COLO668 (cell line): Measurements from ENCODE around the gene CNEP1R1.

ENCODE experiments used
- DNase-seq: peaks from one replicate; lab custom pipeline; 2025; ENCODE audit not compliant: unreplicated experiment; lab: John Stamatoyannopoulos, UW

The CNEP1R1 gene

DNA sequence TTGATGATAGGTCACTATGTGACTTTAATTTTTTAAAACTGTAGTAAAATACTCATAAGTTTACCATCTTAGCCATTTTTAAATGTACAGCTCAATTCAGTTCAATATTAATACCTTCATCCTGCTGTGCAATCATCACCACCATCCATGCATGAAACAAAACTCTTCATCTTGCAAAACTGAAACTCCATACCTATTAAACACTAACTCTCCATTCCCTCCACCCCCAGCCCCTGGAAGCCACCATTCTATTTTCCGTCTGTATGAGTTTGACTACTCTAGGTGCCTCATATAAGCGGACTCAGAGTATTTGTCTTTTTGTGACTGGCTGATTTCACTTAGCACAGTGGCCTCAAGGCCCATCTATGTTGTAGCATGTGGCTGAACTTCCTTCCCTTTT, 9.4 kb upstream of the CNEP1R1 start:
- DNase-seq, result no peak

DNA sequence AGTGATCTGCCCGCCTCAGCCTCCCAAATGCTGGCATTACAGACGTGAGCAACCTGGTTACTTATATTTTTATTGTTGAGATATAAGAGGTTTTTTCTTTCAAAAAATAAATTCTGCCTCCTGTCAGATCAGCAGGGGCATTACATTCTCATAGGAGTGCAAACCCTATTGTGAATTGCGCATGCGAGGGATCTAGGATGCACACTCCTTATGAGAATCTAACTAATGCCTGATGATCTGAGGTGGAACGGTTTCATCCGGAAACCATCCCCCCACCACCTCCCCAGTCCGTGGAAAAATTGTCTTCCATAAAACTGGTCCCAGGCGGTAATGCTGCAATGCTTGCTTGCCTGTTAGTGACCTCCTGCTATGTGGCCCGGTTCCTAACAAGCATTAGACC, 7.5 kb upstream of the CNEP1R1 start:
- no peak for DNase-seq

DNA sequence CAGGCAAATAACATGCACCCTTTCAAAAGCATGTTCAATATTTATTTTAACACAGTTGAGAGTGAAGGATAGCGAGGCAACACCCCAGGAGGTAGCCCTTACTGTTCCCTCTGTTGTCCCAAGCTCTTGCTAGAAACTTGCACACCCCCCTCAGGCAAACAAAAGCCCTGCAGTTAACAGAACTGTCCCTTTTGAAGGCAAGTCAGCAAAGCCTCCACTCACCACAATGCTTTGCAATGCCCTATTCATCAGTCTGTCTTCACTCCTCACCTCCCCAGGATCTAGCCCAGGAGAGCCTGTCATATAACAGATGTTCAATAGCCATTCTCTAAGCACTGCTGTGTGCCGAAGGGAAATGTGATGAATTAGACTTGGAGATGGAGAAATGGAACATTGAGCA, 3.5 kb upstream of the CNEP1R1 start:
- no peak for DNase-seq

GRCh38 chr16:50023641-50024040, 1.4 kb upstream of the CNEP1R1 start:
- no peak for DNase-seq

DNA sequence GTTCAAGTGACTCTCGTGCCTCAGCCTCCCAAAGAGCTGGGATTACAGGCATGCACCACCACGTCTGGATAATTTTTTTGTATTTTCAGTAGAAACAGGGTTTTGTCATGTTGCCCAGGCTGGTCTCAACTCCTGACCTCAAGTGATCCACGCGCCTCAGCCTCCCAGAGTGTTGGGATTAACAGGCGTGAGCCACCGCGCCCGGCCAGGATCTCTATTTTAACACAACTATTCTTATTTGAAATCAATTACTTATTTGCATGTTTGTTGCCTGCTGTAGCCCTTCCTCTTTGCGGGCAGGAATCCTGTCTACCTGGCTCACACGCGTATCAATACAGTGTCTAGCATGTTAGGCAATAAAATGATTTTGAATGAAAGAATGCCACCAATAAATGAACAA, 818 bp upstream of the CNEP1R1 start:
- no peak for DNase-seq

DNA sequence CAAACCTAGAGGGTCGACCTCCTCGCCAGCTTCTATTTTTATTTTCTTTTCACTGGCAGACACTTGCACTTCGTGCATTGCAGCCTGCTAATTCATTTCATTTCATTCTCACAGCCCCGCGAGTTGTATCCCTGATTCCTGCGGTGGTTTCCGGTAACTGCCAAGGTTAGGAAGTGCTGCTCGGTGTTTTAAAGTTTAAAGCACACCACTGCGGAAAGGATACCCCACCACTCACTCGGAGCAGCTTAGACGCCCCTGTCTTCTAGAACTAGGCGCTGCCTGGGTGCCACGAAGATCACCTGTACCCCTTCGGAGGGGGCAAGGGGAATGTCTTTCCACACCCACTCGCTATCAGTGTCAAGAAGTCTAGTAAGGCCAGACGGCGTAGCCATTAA, 509 bp downstream of the CNEP1R1 start:
- DNase-seq, result peak; percentile 32

DNA sequence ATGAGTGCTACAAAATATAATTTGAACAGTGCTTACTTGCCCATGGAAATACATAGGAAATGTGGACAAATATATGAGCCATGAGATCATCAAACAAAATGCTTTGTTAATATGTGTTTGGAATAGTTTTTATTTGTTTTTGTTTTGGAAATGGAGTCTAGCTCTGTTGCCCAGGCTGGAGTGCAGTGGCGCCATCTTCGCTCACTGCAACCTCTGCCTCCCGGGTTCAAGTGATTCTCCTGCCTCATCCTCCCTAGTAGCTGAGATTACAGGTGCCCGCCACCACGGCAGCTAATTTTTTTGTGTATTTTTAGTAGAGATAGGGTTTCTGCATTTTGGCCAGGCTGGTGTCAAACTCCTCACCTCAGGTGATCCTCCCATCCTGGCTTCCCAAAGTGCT, 2.8 kb downstream of the CNEP1R1 start:
- DNase-seq, result no peak

GRCh38 chr16:50035468-50035992, 10.5 kb downstream of the CNEP1R1 start:
- DNase-seq, result peak; percentile 25

DNA sequence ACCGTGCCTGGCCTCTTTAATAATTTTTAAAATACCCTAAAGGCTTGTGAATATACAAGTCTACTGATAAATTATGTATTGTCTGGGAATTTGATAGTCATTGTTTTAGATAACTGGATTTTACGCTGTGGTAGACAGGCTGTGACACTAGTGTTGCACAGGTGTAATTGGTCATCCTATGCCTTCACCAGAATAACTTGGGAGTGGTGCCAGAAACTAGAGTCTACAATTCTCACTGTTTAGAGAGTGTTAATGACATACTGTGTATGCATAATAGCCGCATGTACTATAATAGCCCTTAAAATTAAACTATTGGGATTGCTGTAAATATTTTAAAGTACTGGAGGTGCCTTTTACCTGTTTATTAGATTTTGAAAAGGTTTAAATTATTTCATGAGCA, 11.4 kb downstream of the CNEP1R1 start:
- peak; percentile 24 for DNase-seq

DNA sequence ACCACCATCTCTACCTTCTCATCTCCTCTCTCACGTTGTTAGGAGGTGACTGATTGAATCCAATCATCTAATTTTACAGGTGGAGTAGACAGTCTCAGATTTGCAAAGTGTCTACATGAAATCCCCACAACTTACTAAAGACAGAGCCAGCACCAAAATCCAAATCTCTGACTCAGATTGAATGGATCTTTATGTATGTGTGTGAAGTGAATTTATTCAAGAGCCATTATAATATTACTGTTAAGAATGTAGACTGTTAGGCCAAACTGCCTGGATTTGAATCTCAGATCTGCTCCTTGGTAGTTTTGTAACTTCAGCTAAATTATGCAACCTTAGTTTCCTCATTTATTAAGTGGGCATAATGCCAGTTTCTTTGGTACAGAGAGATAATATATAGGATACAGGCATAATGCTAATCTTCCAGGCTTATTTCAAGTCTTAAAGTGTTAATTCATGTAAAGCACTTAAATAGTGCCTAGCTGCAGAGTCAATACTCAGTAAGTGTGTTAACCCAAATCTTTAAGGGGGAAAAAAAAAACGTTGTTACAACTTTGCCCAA, 12.7 kb downstream of the CNEP1R1 start:
- DNase-seq, result no peak

GRCh38 chr16:50038286-50038685, 13.3 kb downstream of the CNEP1R1 start:
- DNase-seq, result no peak

DNA sequence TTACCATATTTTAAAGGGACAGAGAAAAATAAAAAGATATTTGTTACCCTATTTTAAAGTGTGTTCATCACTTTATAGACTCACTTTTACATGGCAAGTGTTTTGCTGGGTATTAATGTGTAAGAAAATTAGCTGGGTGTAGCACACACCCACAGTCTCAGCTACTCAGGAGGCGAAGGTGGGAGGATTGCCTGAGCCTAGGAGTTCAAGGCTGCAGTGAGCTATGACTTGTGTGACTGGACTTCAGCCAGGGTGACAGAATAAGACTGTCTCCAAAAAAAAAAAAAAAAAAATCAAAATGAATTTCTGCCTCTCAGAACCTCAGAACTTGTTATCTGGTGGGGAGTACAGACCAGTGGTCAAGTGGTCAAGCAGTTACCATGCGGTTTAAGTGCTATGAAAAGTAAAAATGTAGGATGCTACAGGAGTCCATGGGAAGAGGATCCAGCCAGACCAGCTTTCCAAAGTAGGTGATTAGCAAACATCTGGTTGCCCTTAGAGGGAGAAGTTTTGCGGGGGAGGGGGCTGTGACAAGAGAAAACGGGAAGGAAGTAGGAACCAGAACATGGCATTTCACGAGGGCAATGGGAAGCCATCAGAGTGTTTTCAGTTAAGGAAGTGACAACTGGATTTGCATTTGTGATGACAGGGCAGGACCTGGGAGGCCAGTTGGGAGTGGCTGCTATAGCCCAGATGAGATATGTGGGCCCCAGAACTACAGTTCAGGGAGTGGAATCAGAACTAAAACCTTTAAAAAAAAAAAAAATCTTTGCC, 13.9 kb downstream of the CNEP1R1 start:
- no peak for DNase-seq

DNA sequence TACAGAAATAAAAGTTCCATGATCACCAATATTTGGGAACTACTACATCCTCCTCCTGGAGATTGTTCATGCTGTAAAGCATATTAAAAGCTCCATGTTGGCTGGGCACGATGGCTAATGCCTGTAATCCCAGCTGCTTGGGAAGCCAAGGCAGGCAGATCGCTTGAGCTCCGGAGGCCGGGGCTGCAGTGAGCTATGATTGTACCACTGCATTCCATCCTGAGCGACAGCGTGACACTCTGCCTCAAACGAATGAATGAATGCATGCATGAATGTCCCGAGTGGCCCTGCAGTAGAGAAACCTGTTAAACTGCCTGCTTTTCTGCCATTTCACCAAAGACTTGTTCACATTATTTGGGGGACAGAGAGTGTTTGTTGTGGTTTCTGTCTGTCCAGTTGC, 15.0 kb downstream of the CNEP1R1 start:
- no peak for DNase-seq

DNA sequence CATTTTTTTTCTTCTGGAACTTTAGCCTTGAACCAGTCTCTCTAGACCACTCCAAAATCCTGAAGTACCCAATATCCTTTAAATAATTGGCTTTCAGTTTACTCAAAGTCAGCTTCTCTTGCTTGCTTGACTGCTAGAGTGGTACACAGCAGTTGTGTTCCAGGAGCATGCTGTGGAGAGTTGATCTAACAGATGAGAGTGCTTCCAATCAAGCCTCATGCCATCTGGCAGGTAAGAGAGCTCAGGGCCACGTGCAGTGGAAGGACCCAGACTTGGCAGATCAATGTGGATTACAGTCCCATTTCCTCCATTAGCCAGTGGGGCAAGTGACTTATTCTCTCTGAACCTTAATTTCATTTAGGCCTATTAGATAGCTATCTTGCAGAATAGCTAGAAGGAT, 15.7 kb downstream of the CNEP1R1 start:
- DNase-seq, result no peak

DNA sequence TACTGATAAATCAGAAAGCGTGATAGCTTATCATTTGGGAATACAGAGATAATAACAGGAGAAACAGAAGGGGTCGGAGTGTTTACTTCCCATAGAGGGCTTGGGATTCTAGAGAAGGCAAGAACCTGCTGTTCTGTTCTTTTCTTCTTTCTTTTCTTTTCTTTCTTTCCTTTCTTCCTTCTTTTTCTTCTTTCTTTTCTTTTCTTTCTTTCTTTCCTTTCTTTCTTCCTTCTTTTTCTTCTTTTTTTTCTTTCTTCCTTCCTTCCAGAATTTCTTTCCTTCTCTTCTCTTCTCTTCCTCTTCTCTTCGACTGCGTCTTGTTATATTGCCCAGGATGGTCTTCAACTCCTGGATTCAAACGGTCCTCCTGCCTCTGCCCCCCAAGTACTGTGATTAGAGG, 18.3 kb downstream of the CNEP1R1 start:
- no peak for DNase-seq

- no peak for DNase-seq
These were observed 20.4 kb downstream of the CNEP1R1 start for GRCh38 chr16:50045412-50045811.

GRCh38 chr16:50046853-50047252, 21.8 kb downstream of the CNEP1R1 start:
- DNase-seq, result no peak

DNA sequence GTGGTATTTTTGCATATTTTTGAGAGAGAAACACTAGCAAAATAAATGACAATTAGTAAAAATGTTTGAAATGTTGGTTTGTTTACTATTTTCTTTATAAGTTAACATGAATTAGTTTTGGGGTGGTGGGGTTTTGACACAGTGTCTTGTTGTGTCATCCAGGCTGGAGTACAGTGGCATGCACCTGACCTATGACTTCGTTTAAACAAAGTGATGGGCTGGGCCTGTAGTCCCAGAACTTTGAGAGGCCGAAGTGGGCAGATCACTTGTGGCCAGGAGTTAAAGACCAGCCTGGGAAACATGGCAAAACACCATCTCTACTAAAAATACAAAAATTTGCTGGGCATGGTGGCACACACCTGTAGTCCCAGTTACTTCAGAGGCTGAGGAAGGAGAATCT, 22.8 kb downstream of the CNEP1R1 start:
- DNase-seq, result no peak

GRCh38 chr16:50050802-50051201, 25.8 kb downstream of the CNEP1R1 start:
- DNase-seq, result no peak

- DNase-seq, result no peak
These were observed 31.2 kb downstream of the CNEP1R1 start for GRCh38 chr16:50056226-50056625.

GRCh38 chr16:50058091-50058771, 33.2 kb downstream of the CNEP1R1 start:
- DNase-seq, result no peak

DNA sequence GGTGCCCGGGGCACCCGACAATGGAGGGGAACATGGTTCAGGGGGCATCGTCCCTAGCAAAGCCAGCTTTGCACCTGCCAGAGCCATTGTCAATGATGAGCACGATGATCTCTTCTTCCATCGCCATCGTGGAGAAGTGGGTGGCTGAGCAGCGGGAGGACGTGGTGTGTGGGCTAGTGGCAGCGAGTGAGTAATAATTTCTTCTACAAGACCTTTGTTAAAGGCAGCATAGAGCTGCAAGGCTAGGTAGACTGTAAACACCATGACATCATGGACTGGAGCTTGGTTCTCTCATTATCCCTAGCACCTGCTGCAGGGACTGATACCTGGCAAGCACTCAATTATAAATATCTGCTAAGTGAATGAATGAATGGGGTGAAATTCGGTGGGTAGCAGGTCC, 34.1 kb downstream of the CNEP1R1 start:
- DNase-seq, result no peak
